IPS-NIHi7 (cell line): Measurements from ENCODE around the gene GINS2.

Experiments
- DNase-seq: peaks from one replicate; pipeline ENCODE4 v3.0.0; 2012; ENCODE audit warnings: mixed read lengths; ENCODE audit errors: extremely low spot score

The GINS2 gene

GRCh38 chr16:85716022-85716679 lies 27.4 kb upstream of the GINS2 start:
- no peak for DNase-seq

- no peak for DNase-seq
Observed at GRCh38 chr16:85715169-85716021, 26.6 kb upstream of the GINS2 start.

GRCh38 chr16:85712801-85713200 lies 24.0 kb upstream of the GINS2 start:
- no peak for DNase-seq

- no peak for DNase-seq
Observed at GRCh38 chr16:85711982-85712587, 23.3 kb upstream of the GINS2 start.

GRCh38 chr16:85710732-85711131 lies 22.0 kb upstream of the GINS2 start:
- DNase-seq, result no peak

GRCh38 chr16:85709766-85710585 lies 21.2 kb upstream of the GINS2 start:
- DNase-seq, result no peak

GRCh38 chr16:85708338-85708737 lies 19.6 kb upstream of the GINS2 start:
- no peak for DNase-seq

GRCh38 chr16:85707528-85708095 lies 18.9 kb upstream of the GINS2 start:
- DNase-seq, result no peak

GRCh38 chr16:85706449-85707034 lies 17.8 kb upstream of the GINS2 start:
- no peak for DNase-seq

GRCh38 chr16:85704900-85705846 lies 16.4 kb upstream of the GINS2 start:
- no peak for DNase-seq

- DNase-seq, result no peak
Observed at GRCh38 chr16:85704011-85704410, 15.3 kb upstream of the GINS2 start.

GRCh38 chr16:85699628-85700027 lies 10.9 kb upstream of the GINS2 start:
- no peak for DNase-seq

- peak; percentile 59 for DNase-seq
Observed at GRCh38 chr16:85698935-85699558, 10.3 kb upstream of the GINS2 start.

GRCh38 chr16:85698459-85698891 lies 9.7 kb upstream of the GINS2 start:
- DNase-seq, result no peak

GRCh38 chr16:85697431-85697830 lies 8.7 kb upstream of the GINS2 start:
- no peak for DNase-seq

- no peak for DNase-seq
Observed at GRCh38 chr16:85696781-85697180, 8.0 kb upstream of the GINS2 start.

- DNase-seq, result no peak
Observed at GRCh38 chr16:85695196-85696128, 6.7 kb upstream of the GINS2 start.

- DNase-seq, result no peak
Observed at GRCh38 chr16:85690469-85691064, 1.8 kb upstream of the GINS2 start.
